Liver (tissue), 9 donors: ENCODE data around the gene SH2D2A. TPM values are rescaled to one million over a fixed set of nuclear protein-coding genes. Genes with fewer than 3 reads are reported as not detected.
A peak's percentile ranks its signal among the peaks of the same experiment; 100 is the strongest.

Experiments used
- DNase-seq: peaks from one replicate; pipeline ENCODE4 v3.0.0-alpha.2; 2017; ENCODE audit warnings: low spot score
- H3K27ac ChIP-seq, 2 donors: one replicate each; pipeline ENCODE4 v1.7.0; 2013; ENCODE audit warnings: inconsistent platforms in 2 of 2, low read length in 2 of 2, control low read depth in 1 of 2, low read depth in 1 of 2, mild to moderate bottlenecking in 1 of 2
- H3K27me3 ChIP-seq, 4 donors: one replicate each; pipeline versions ENCODE4 v1.6.1 to v1.7.0; 2013; ENCODE audit warnings: low read length in 3 of 4, inconsistent platforms in 1 of 4, mild to moderate bottlenecking in 1 of 4, moderate library complexity in 1 of 4; ENCODE audit not compliant: control insufficient read depth in 4 of 4, insufficient read depth in 4 of 4
- H3K36me3 ChIP-seq, 4 donors: one replicate each; pipeline versions ENCODE4 v1.6.1 to v1.7.0; 2013; ENCODE audit warnings: low read length in 3 of 4, mild to moderate bottlenecking in 3 of 4, low read depth in 1 of 4, moderate library complexity in 1 of 4; ENCODE audit not compliant: control insufficient read depth in 4 of 4, insufficient read depth in 3 of 4
- H3K4me1 ChIP-seq, 4 donors: one replicate each; pipeline versions ENCODE4 v1.6.1 to v1.7.0; 2013; ENCODE audit warnings: low read length in 3 of 4, mild to moderate bottlenecking in 3 of 4, moderate library complexity in 1 of 4; ENCODE audit not compliant: control insufficient read depth in 4 of 4, insufficient read depth in 4 of 4
- H3K4me3 ChIP-seq, 3 donors: one replicate each; pipeline versions ENCODE4 v1.6.1 to v1.7.0; 2013; ENCODE audit warnings: low read length in 3 of 3, control low read depth in 1 of 3, low read depth in 1 of 3, mild to moderate bottlenecking in 1 of 3
- H3K9ac ChIP-seq, 2 donors: one replicate each; pipeline ENCODE4 v1.7.0; 2013; ENCODE audit warnings: low read length in 2 of 2, mild to moderate bottlenecking in 2 of 2, moderate library complexity in 2 of 2, control low read depth in 1 of 2, low read depth in 1 of 2
- H3K9me3 ChIP-seq, 4 donors: one replicate each; pipeline versions ENCODE4 v1.6.1 to v1.7.0; 2013; ENCODE audit warnings: low read length in 3 of 4; ENCODE audit not compliant: control insufficient read depth in 4 of 4
- FOXA1 ChIP-seq: IDR thresholded peaks from 2 replicates; pipeline ENCODE4 v1.6.1; 2016; ENCODE audit warnings: antibody characterized with exemption
- HNF4A ChIP-seq, 2 donors: conservative IDR thresholded peaks; 2 replicates each; pipeline ENCODE4 v1.6.1; 2016; ENCODE audit warnings: antibody characterized with exemption in 2 of 2, mild to moderate bottlenecking in 2 of 2
- HNF4G ChIP-seq: IDR thresholded peaks from 2 replicates; pipeline ENCODE4 v1.6.1; 2016; ENCODE audit warnings: antibody characterized with exemption
- JUND ChIP-seq, 2 donors: IDR thresholded peaks; 2 replicates each; pipeline ENCODE4 v1.6.1; 2016; ENCODE audit warnings: antibody characterized with exemption in 2 of 2
- NR2F2 ChIP-seq: IDR thresholded peaks from 2 replicates; pipeline ENCODE4 v1.6.1; 2016; ENCODE audit warnings: antibody characterized with exemption
- RXRA ChIP-seq, 2 donors: IDR thresholded peaks; 2 replicates each; pipeline ENCODE4 v1.6.1; 2017 to 2018; ENCODE audit warnings: antibody characterized with exemption in 2 of 2, mild to moderate bottlenecking in 1 of 2
- TAF1 ChIP-seq: conservative IDR thresholded peaks from 2 replicates; pipeline ENCODE4 v1.6.1; 2016; ENCODE audit warnings: antibody characterized with exemption, mild to moderate bottlenecking
- YY1 ChIP-seq: IDR thresholded peaks from 2 replicates; pipeline ENCODE4 v1.6.1; 2016; ENCODE audit warnings: antibody characterized with exemption, mild to moderate bottlenecking
- WGBS: extraction: QIAGEN DNeasy Blood & Tissue Kit; methylation state at CpG from one replicate; pipeline ENCODE4 v1.1.7; 2013; 5-methylcytosine and 5-hydroxymethylcytosine counted together
- polyA plus RNA-seq, 2 donors: library from polyadenylated mRNA; stranded (reverse) in 1 of 2; unstranded in 1 of 2; fragments of 200-250 nt in 1 of 2; fragments of >200 nt in 1 of 2; fragmentation: Nextera tagmentation in 1 of 2; extraction: Ambion mirVana in 1 of 2; gene quantifications; one replicate each; pipeline versions ENCODE4 v1.2.1 to v1.2.3, GENCODE V29; 2013 to 2015
- total RNA-seq, 2 donors: library from RNA; depleted of rRNA; stranded (reverse); fragments of >200 nt; gene quantifications; one replicate each; pipeline ENCODE4 v1.2.3, GENCODE V29; 2014
- TF ChIP-seq, protein P1 (sequence below): fragments of 150-350 bp; IDR thresholded peaks from 2 replicates; pipeline ENCODE4 v1.5.1; 2017; ENCODE audit warnings: improper control_type of control experiment, low read depth, low read length; ENCODE audit not compliant: missing input control
- TF ChIP-seq, protein P2 (sequence below): IDR thresholded peaks from 2 replicates; pipeline ENCODE4 v1.6.1; 2016; ENCODE audit warnings: antibody characterized with exemption
- TF ChIP-seq, protein P3 (sequence below): IDR thresholded peaks from 2 replicates; pipeline ENCODE4 v1.6.1; 2016; ENCODE audit warnings: antibody characterized with exemption
- TF ChIP-seq, protein P4 (sequence below): IDR thresholded peaks from 2 replicates; pipeline ENCODE4 v1.6.1; 2016; ENCODE audit warnings: antibody characterized with exemption
- TF ChIP-seq, protein P5 (sequence below): IDR thresholded peaks from 2 replicates; pipeline ENCODE4 v1.6.1; 2016; ENCODE audit warnings: antibody characterized with exemption, mild to moderate bottlenecking
- donor health status: healthy.
- donor health status: healthy.
- donor health status: healthy.
- donor health status: healthy.
- donor health status: healthy.

The SH2D2A gene
- total and polyA plus RNA-seq, 4 donors = 0.14 to 0.38 (median 0.24) TPM

DNA sequence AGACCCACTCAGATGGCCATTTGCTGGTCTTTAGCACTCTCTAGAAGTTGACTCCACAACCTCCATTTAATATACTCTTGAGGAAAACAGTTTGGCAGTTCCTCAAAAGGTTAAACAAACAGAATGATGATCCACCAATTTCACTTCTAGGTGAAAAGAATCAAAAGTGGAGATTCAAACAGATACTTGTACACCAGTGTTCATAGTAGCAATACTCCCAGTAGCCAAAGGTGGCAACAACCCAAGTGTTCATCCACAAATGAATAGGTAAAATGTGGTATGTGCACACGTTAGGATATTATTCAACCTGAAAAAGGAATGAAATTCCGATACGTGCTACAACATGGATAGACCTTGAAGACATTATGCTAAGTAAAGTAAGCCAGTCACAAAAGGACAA is 43.0 kb downstream of the SH2D2A start:
- no peaks in the 10 kb centered on the region for H3K9me3 ChIP-seq
- H3K27me3 ChIP-seq = no peaks in the 10 kb centered on the region
- H3K4me1 ChIP-seq = peaks cover 4 to 14% (median 10%) of the 10 kb centered on the region in 4 donors
- H3K27ac ChIP-seq = no peak overlapping the region
- H3K36me3 ChIP-seq = peaks cover 0 to 7% (median under 1%) of the 10 kb centered on the region in 4 donors
- WGBS = 94% methylated on average over 3 of the region's 3 CpGs
- DNase-seq = no peak
- no peak for TF ChIP-seq FOXA1
- H3K9ac ChIP-seq = no peak overlapping the region
- H3K4me3 ChIP-seq = no peak overlapping the region

DNA sequence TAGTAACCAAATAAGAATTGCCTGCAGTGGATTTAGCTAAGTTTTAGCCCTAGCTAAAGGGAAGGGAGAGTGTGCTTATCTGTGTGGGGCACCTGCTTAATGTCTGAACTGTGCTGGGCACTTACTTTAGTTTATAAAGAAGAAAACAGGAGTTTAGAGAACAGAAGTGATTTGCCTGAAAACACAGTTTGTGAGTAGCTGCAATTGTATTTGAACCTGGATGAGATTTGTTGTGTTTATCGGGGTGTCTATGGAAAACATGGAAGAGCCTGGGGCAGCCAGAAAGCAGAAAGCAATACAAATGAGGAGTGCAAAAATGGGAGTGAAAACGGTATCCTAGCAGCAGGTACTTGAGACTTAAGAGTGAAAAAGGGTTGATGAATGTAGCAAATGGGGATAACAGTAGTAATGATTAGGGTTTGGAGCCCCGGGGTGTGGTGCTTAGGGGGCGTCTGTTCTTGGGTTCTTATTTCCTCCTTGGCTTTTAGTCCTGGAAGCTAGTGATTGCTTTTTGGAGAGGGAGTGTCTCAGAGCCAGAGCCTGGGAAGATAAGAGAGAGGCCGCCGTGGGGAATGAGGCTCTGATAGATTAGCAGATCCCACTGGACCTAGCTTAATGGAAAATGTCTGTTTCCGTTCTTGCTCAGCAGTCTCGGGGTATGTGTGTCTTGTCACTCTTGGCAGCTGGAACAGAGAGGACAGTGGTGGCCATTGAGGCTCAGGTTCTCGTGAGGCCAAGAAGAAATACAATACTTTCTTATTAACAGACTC is 43.7 kb downstream of the SH2D2A start:
- H3K4me1 ChIP-seq = peaks cover 4 to 18% (median 16%) of the 10 kb centered on the region in 4 donors

DNA sequence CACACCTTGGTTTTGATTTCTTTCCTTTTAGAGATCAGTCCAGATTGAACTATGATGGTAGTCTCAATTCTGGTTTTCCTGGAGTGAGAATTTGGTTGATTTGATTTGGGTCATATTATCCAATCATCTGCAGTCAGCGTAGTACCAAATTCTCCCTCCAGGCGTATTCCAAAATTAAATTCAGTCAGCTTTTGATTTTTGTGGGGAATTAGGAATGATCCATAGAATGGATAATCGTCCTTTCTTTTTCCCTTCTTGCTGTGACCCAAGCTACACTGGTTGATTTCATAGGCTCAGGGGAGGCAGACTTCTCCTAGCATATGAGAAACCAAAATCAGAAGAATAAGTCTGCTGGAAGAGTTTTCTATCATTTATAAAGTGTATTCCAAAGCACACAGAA is 44.4 kb downstream of the SH2D2A start:
- Histone ChIP-seq H3K27me3 (no peaks in the 10 kb centered on the region), H3K9ac (no peak overlapping the region), H3K4me3 (no peak overlapping the region), H3K4me1 (peaks cover 4 to 18% (median 16%) of the 10 kb centered on the region in 4 donors), H3K9me3 (no peaks in the 10 kb centered on the region), H3K36me3 (peaks cover 0 to 7% (median under 1%) of the 10 kb centered on the region in 4 donors), H3K27ac (no peak overlapping the region)
- no peak for DNase-seq
- 93% methylated on average over 3 of the region's 3 CpGs for WGBS
- TF ChIP-seq HNF4A (conservative IDR thresholded peaks at IDR 0.05) = no peak
- TF ChIP-seq NR2F2 = no peak
- TF ChIP-seq YY1 = no peak
- TF ChIP-seq, protein P1, sequence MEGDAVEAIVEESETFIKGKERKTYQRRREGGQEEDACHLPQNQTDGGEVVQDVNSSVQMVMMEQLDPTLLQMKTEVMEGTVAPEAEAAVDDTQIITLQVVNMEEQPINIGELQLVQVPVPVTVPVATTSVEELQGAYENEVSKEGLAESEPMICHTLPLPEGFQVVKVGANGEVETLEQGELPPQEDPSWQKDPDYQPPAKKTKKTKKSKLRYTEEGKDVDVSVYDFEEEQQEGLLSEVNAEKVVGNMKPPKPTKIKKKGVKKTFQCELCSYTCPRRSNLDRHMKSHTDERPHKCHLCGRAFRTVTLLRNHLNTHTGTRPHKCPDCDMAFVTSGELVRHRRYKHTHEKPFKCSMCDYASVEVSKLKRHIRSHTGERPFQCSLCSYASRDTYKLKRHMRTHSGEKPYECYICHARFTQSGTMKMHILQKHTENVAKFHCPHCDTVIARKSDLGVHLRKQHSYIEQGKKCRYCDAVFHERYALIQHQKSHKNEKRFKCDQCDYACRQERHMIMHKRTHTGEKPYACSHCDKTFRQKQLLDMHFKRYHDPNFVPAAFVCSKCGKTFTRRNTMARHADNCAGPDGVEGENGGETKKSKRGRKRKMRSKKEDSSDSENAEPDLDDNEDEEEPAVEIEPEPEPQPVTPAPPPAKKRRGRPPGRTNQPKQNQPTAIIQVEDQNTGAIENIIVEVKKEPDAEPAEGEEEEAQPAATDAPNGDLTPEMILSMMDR = no peak
- no peak for TF ChIP-seq TAF1
- TF ChIP-seq, protein P2, sequence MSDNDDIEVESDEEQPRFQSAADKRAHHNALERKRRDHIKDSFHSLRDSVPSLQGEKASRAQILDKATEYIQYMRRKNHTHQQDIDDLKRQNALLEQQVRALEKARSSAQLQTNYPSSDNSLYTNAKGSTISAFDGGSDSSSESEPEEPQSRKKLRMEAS = no peak
- TF ChIP-seq RXRA (IDR thresholded peaks at IDR 0.05) = no peak
- TF ChIP-seq JUND (IDR thresholded peaks at IDR 0.05) = no peak
- TF ChIP-seq, protein P3, sequence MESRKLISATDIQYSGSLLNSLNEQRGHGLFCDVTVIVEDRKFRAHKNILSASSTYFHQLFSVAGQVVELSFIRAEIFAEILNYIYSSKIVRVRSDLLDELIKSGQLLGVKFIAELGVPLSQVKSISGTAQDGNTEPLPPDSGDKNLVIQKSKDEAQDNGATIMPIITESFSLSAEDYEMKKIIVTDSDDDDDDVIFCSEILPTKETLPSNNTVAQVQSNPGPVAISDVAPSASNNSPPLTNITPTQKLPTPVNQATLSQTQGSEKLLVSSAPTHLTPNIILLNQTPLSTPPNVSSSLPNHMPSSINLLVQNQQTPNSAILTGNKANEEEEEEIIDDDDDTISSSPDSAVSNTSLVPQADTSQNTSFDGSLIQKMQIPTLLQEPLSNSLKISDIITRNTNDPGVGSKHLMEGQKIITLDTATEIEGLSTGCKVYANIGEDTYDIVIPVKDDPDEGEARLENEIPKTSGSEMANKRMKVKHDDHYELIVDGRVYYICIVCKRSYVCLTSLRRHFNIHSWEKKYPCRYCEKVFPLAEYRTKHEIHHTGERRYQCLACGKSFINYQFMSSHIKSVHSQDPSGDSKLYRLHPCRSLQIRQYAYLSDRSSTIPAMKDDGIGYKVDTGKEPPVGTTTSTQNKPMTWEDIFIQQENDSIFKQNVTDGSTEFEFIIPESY = no peak
- no peak for TF ChIP-seq HNF4G
- TF ChIP-seq, protein P4, sequence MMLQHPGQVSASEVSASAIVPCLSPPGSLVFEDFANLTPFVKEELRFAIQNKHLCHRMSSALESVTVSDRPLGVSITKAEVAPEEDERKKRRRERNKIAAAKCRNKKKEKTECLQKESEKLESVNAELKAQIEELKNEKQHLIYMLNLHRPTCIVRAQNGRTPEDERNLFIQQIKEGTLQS = no peak
- TF ChIP-seq, protein P5, sequence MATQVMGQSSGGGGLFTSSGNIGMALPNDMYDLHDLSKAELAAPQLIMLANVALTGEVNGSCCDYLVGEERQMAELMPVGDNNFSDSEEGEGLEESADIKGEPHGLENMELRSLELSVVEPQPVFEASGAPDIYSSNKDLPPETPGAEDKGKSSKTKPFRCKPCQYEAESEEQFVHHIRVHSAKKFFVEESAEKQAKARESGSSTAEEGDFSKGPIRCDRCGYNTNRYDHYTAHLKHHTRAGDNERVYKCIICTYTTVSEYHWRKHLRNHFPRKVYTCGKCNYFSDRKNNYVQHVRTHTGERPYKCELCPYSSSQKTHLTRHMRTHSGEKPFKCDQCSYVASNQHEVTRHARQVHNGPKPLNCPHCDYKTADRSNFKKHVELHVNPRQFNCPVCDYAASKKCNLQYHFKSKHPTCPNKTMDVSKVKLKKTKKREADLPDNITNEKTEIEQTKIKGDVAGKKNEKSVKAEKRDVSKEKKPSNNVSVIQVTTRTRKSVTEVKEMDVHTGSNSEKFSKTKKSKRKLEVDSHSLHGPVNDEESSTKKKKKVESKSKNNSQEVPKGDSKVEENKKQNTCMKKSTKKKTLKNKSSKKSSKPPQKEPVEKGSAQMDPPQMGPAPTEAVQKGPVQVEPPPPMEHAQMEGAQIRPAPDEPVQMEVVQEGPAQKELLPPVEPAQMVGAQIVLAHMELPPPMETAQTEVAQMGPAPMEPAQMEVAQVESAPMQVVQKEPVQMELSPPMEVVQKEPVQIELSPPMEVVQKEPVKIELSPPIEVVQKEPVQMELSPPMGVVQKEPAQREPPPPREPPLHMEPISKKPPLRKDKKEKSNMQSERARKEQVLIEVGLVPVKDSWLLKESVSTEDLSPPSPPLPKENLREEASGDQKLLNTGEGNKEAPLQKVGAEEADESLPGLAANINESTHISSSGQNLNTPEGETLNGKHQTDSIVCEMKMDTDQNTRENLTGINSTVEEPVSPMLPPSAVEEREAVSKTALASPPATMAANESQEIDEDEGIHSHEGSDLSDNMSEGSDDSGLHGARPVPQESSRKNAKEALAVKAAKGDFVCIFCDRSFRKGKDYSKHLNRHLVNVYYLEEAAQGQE = no peak
- TF ChIP-seq FOXA1 = no peak

More for the DNA sequence above, 43.7 kb downstream of the SH2D2A start:
- 72% methylated on average over 9 of the region's 9 CpGs for WGBS
- TF ChIP-seq RXRA (IDR thresholded peaks at IDR 0.05) (no peak), NR2F2 (peak; percentile 23)
- DNase-seq = no peak
- Histone ChIP-seq H3K4me3 (no peak overlapping the region), H3K9ac (no peak overlapping the region), H3K36me3 (peaks cover 0 to 7% (median under 1%) of the 10 kb centered on the region in 4 donors), H3K9me3 (no peaks in the 10 kb centered on the region), H3K27me3 (no peaks in the 10 kb centered on the region), H3K27ac (no peak overlapping the region)
